A673 (cell line): ENCODE measurements around the gene ANKRD13D. TPM values are rescaled to one million over a fixed set of nuclear protein-coding genes. Genes with fewer than 3 reads are reported as not detected.
A peak's percentile ranks its signal among the peaks of the same experiment; 100 is the strongest.

Experiments
- BruUV-seq: library from RNA; stranded (reverse); fragments of 400-500 nt; replicated peaks from 2 replicates; lab custom pipeline; 2021; lab: Mats Ljungman, UMichigan
- CTCF ChIA-PET: fragments of 300-600 bp; sonication (Branson Sonifier 250); formaldehyde crosslinking; loops from one replicate; lab custom pipeline; 2022; ENCODE audit warnings: antibody characterized with exemption; lab: Charles Lee
- POLR2A ChIA-PET: fragments of 300-600 bp; sonication (Branson Sonifier 250); formaldehyde crosslinking; loops from one replicate; lab custom pipeline; 2022; ENCODE audit warnings: antibody characterized with exemption; ENCODE audit not compliant: low non-redundant PET; lab: Charles Lee
- DNase-seq: peaks from one replicate; pipeline ENCODE4 v3.0.0-alpha.2; 2015; ENCODE audit warnings: low spot score
- H3K27ac ChIP-seq: fragments of 200-600 bp; sonication (generic); 2 replicates; pipeline ENCODE4 v1.5.1; 2016; ENCODE audit warnings: mixed run types, low read depth, mild to moderate bottlenecking, mixed read lengths, antibody characterized with exemption, low read length; ENCODE audit not compliant: poor library complexity, severe bottlenecking
- H3K27me3 ChIP-seq: fragments of 200-600 bp; sonication (generic); replicated peaks from 2 replicates; pipeline ENCODE4 v1.6.1; 2017; ENCODE audit warnings: mixed run types, low read depth, mild to moderate bottlenecking, mixed read lengths, antibody characterized with exemption, low read length; ENCODE audit not compliant: insufficient read depth, poor library complexity
- H3K36me3 ChIP-seq: fragments of 200-600 bp; sonication (generic); 2 replicates; pipeline ENCODE4 v1.6.1; 2016; ENCODE audit warnings: mixed run types, mild to moderate bottlenecking, mixed read lengths, antibody characterized with exemption, low read length; ENCODE audit not compliant: insufficient read depth, poor library complexity, severe bottlenecking
- H3K4me1 ChIP-seq: fragments of 200-600 bp; sonication (generic); 2 replicates; pipeline ENCODE4 v1.6.1; 2017; ENCODE audit warnings: mixed run types, mild to moderate bottlenecking, mixed read lengths, antibody characterized with exemption, low read length; ENCODE audit not compliant: insufficient read depth, poor library complexity, severe bottlenecking
- H3K4me3 ChIP-seq: fragments of 200-600 bp; sonication (generic); 2 replicates; pipeline ENCODE4 v1.5.1; 2016; ENCODE audit warnings: low read depth, mixed run types, mild to moderate bottlenecking, mixed read lengths, low read length; ENCODE audit not compliant: poor library complexity, severe bottlenecking
- H3K9me3 ChIP-seq: fragments of 200-600 bp; sonication (generic); 2 replicates; pipeline ENCODE4 v1.6.1; 2016; ENCODE audit warnings: mixed run types, low read depth, mild to moderate bottlenecking, mixed read lengths, antibody characterized with exemption, low read length; ENCODE audit not compliant: poor library complexity, severe bottlenecking
- EZH2 ChIP-seq: fragments of 200-600 bp; sonication (generic); IDR thresholded peaks from 2 replicates; pipeline ENCODE4 v1.6.1; 2017; ENCODE audit warnings: borderline replicate concordance, low read depth, mild to moderate bottlenecking, mixed read lengths, antibody characterized with exemption, low read length; ENCODE audit not compliant: poor library complexity, severe bottlenecking
- intact Hi-C: fragments of 100-400 bp; cut with micrococcal nuclease; formaldehyde crosslinking; loops from one replicate; pipeline ENCODE4 v1.10.0; 2022; ENCODE audit not compliant: unreplicated experiment
- total RNA-seq: library from RNA; stranded (reverse); gene quantifications from 2 replicates; pipeline ENCODE4 v1.2.3, GENCODE V29; 2021
- TF ChIP-seq, protein P1 (sequence below): fragments of 300-800, 200-600 bp; sonication (generic); conservative IDR thresholded peaks from 2 replicates; pipeline ENCODE4 v1.5.1; 2017; ENCODE audit warnings: low read depth, mild to moderate bottlenecking, antibody characterized with exemption, low read length, moderate library complexity, mixed read lengths

The ANKRD13D gene
- total RNA-seq, 1 experiment from 2014 or later = 101 TPM

DNA sequence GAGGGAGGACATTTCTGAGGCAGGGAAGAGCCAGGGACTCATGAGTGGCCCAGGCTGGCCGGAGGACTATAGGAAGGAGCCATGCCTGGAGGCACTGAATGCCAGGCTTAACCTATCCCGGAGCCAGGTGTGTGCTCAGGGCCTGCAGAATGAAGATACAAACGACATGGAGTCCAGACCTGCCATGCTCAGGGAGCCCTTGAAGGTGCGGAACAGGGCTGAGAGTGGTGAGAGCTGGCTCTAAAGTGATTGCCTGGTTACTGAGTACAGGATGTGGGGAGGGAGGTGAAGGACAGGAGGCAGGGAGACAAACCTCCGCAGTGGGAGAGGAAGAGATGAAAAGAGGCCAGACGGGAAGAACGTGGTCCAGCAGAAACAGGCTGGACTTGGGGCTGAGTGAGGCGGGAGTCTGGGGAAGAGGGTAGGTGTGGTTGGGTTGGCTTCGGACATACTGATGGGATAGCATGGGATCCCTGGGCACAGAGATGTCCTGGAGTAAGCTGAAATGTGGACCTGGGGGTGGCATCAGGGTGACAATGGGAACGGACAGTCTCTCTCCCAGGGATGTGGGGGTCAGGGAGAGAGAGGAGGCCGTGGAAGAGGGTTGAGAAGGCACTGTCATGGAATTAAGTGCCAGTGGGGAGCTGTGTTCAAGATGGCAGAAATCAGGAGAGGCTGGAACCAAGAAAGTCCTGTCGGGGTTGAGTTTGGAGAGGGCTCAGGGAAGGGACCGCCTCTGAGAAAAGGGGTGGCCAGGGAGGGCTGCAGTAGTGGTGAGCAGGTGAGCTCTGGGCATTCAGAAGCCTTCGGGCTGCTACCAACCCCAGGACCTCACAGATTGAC, 1.5 kb upstream of the ANKRD13D start:
- H3K27me3 ChIP-seq = no peaks in the 10 kb centered on the region
- POLR2A ChIA-PET = no interaction called here
- H3K4me3 ChIP-seq = peak overlapping the region; percentile 75
- CTCF ChIA-PET = interaction anchor here (1.1 kb wide), 1 partner anchor 26 kb away, joined by 5 read pairs; no protein-coding TSS in a partner anchor
- BruUV-seq = TSS peak; percentile 84
- intact Hi-C loops = loop anchor here (2.0 kb wide), 1 partner anchor 17 kb away; no protein-coding TSS in a partner anchor
- H3K36me3 ChIP-seq = peaks cover 68% of the 10 kb centered on the region
- TF ChIP-seq, protein P1, sequence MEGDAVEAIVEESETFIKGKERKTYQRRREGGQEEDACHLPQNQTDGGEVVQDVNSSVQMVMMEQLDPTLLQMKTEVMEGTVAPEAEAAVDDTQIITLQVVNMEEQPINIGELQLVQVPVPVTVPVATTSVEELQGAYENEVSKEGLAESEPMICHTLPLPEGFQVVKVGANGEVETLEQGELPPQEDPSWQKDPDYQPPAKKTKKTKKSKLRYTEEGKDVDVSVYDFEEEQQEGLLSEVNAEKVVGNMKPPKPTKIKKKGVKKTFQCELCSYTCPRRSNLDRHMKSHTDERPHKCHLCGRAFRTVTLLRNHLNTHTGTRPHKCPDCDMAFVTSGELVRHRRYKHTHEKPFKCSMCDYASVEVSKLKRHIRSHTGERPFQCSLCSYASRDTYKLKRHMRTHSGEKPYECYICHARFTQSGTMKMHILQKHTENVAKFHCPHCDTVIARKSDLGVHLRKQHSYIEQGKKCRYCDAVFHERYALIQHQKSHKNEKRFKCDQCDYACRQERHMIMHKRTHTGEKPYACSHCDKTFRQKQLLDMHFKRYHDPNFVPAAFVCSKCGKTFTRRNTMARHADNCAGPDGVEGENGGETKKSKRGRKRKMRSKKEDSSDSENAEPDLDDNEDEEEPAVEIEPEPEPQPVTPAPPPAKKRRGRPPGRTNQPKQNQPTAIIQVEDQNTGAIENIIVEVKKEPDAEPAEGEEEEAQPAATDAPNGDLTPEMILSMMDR = no peak
- no peak for TF ChIP-seq EZH2
- no peak for DNase-seq
- H3K9me3 ChIP-seq = no peaks in the 10 kb centered on the region
- peak overlapping the region; percentile 96 for H3K27ac ChIP-seq
- H3K4me1 ChIP-seq = peaks cover 25% of the 10 kb centered on the region

DNA sequence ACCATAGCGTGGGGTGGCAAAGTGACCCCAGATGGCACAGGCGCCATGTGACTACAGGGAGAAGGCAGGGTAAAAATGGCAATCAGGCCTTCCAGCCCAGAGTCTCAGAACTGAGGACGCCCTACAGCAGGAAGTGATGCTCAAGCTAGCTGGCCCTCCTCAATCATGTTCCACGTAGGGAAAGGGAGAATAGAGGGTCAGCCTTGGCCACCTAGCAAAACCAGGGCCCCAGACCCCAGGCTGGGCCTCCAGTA, 978 bp upstream of the ANKRD13D start:
- ChIA-PET CTCF (interaction anchor here (1.1 kb wide), 1 partner anchor 26 kb away, joined by 5 read pairs; no protein-coding TSS in a partner anchor), POLR2A (interaction anchor here (0.6 kb wide), 2 partner anchors 11 to 64 kb away, joined by 3 to 10 read pairs; no protein-coding TSS in a partner anchor)
- TF ChIP-seq, protein P1 = no peak
- TF ChIP-seq EZH2 = no peak
- Histone ChIP-seq H3K36me3 (peaks cover 68% of the 10 kb centered on the region), H3K27me3 (no peaks in the 10 kb centered on the region), H3K4me1 (peaks cover 31% of the 10 kb centered on the region), H3K9me3 (no peaks in the 10 kb centered on the region), H3K27ac (peak overlapping the region; percentile 96), H3K4me3 (peak overlapping the region; percentile 75)
- intact Hi-C loops = loop anchor here (2.0 kb wide), 1 partner anchor 17 kb away; no protein-coding TSS in a partner anchor
- DNase-seq = no peak
- BruUV-seq = no TSS peak

DNA sequence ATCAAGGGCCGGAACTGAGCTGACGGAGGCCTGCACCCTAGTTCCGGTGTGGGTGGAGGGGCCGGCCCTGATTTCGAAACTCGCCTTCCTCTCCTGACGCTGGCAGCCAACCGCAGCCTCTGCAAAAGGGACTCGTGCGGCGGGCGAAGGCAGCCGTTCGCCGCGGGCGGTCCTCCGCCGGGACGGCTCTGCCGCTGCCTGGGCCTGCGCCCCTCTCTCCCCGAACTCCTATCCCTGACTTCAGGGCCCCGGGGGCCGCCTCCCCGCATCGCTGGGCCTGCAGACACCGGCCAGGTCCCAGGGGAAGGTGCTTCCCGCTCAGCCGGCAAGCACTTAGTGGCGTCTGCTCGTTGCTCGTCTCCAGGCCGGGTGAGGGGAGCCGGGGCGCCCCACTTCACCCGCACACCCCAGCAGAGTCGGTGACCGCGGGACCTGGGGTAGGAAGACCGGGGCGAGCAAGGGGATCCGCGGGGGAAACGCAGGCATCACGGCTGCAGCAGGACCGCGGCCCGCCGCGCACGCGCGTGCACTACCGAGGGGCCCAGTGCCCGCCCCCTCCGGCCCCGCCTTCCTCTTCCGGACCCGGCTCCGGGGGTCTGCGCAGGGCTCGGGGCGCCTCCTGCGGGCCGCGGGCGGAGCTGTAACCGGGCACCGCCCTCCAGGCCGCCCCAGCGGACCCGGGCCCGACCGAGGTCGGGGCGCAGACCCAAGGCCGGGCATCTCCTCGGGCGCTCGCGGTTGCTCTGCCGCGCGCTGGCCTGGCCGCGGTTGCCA, 464 bp upstream of the ANKRD13D start:
- no TSS peak for BruUV-seq
- H3K36me3 ChIP-seq = peaks cover 66% of the 10 kb centered on the region
- intact Hi-C loops = loop anchor here (2.0 kb wide), 1 partner anchor 18 kb away; no protein-coding TSS in a partner anchor

More for the DNA sequence above, 464 bp upstream of the ANKRD13D start:
- Histone ChIP-seq H3K27ac (peak overlapping the region; percentile 96), H3K4me1 (peaks cover 31% of the 10 kb centered on the region), H3K27me3 (no peaks in the 10 kb centered on the region), H3K4me3 (peak overlapping the region; percentile 75), H3K9me3 (no peaks in the 10 kb centered on the region)
- POLR2A ChIA-PET = interaction anchor here (0.6 kb wide), 2 partner anchors 11 to 64 kb away, joined by 3 to 10 read pairs; no protein-coding TSS in a partner anchor
- CTCF ChIA-PET = interaction anchor here (0.7 to 1.1 kb wide), 2 partner anchors 27 to 29 kb away, joined by 3 to 5 read pairs; no protein-coding TSS in a partner anchor
- TF ChIP-seq, protein P1 = peak; percentile 41; the same call in 1 of the 2 replicates
- no peak for TF ChIP-seq EZH2
- peak; percentile 95 for DNase-seq
